ENCODE results near the gene CTDSPL.

Gene CTDSPL

GRCh38 chr3:37823189-37823588, 38.5 kb upstream of the CTDSPL start:
- Histone ChIP-seq H3K27ac (no peak overlapping the region), H3K4me3 (no peak overlapping the region)
- DNase-seq (ENCODE audit: low spot score): no peak
- TF ChIP-seq, protein P1, sequence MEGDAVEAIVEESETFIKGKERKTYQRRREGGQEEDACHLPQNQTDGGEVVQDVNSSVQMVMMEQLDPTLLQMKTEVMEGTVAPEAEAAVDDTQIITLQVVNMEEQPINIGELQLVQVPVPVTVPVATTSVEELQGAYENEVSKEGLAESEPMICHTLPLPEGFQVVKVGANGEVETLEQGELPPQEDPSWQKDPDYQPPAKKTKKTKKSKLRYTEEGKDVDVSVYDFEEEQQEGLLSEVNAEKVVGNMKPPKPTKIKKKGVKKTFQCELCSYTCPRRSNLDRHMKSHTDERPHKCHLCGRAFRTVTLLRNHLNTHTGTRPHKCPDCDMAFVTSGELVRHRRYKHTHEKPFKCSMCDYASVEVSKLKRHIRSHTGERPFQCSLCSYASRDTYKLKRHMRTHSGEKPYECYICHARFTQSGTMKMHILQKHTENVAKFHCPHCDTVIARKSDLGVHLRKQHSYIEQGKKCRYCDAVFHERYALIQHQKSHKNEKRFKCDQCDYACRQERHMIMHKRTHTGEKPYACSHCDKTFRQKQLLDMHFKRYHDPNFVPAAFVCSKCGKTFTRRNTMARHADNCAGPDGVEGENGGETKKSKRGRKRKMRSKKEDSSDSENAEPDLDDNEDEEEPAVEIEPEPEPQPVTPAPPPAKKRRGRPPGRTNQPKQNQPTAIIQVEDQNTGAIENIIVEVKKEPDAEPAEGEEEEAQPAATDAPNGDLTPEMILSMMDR (IDR thresholded peaks at IDR 0.05): no peak

DNA sequence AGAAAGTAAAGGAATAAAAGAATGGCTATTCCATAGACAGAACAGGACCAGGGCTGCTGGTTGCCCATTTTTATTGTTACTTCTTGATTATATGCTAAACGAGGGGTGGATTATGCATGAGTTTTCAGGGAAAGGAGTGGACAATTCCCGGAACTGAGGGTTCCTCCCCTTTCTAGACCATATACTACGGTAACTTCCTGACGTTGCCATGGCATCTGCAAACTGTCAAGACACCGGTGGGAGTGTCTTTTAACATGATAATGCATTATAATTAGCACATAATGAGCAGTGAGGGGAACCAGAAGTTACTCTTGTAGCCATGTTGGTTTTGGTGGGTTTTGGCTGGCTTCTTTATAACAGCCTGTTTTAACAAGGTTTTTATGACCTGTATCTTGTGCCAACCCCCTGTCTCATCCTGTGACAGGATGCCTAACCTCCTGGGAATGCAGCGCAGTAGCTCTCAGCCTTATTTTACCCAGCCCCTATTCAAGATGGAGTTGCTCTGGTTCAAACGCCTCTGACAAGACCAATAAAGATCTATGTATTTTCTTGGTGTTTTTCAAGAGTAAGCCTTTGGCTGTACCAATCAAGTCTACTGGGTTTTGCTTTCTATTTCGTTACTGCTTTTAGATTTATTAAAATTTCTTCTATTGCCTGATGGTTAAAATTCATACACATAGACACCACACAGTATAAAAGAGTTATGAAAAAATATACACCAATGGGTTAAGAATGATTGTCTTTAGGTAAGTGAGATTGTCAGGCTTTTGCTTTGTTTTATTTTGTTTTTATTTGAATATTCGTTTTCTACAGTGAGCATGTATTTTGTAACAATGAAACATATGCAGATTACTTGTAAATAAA, 37.4 kb upstream of the CTDSPL start:
- TF ChIP-seq, protein P1 (IDR thresholded peaks at IDR 0.05): no peak
- no peak overlapping the region for H3K4me3 ChIP-seq
- no peak overlapping the region for H3K27ac ChIP-seq
- DNase-seq (ENCODE audit: low spot score): no peak

DNA sequence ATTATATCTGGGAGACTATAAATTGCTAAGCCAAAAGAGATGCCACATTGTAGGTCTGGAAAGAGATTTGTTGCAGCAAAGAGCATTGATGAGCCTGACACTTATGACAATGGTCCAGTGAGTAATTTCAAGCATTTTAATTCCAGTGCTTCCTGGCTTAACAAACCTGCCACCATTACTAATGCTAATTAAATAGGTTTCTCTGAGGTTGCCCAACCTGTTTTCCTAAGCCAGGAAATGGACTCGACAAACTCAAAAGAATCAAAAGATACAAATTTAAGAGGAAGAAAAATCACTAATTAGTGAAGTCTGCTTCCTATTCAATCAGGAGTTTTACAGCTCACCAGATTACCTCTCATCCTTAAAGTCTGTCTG, 36.7 kb upstream of the CTDSPL start:
- TF ChIP-seq, protein P1 (IDR thresholded peaks at IDR 0.05): no peak
- no peak overlapping the region for H3K27ac ChIP-seq
- H3K4me3 ChIP-seq: no peak overlapping the region
- no peak for DNase-seq (ENCODE audit: low spot score)

- DNase-seq (ENCODE audit: low spot score): no peak
- TF ChIP-seq, protein P1 (IDR thresholded peaks at IDR 0.05): no peak
- Histone ChIP-seq H3K27ac (no peak overlapping the region), H3K4me3 (no peak overlapping the region)
These were observed 35.8 kb upstream of the CTDSPL start for GRCh38 chr3:37825744-37826400.

GRCh38 chr3:37826502-37826901, 35.2 kb upstream of the CTDSPL start:
- no peak overlapping the region for H3K27ac ChIP-seq
- TF ChIP-seq, protein P1 (IDR thresholded peaks at IDR 0.05): no peak
- no peak for DNase-seq (ENCODE audit: low spot score)
- no peak overlapping the region for H3K4me3 ChIP-seq

DNA sequence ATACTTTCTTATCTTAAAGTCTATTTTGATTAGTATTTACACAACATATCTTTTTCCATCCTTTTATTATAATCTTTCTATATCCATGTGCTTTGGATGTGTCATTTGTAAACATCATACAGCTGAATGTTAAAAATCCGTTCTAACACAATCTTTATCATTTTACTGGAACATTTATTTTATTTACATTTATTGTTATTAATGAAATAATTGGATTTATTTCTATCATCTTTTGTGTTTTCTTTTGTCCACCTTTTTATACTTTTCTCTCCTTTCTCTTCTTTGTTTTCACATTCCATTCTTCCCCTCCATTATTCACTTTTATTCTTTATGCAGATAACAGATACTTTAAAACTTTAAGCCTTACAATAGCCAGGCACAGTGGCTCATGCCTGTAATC, 34.7 kb upstream of the CTDSPL start:
- DNase-seq (ENCODE audit: low spot score): no peak
- no peak overlapping the region for H3K27ac ChIP-seq
- H3K4me3 ChIP-seq: no peak overlapping the region
- TF ChIP-seq, protein P1 (IDR thresholded peaks at IDR 0.05): no peak

- Histone ChIP-seq H3K4me3 (no peak overlapping the region), H3K27ac (no peak overlapping the region)
- DNase-seq (ENCODE audit: low spot score): no peak
- TF ChIP-seq, protein P1 (IDR thresholded peaks at IDR 0.05): no peak
These were observed 29.2 kb upstream of the CTDSPL start for GRCh38 chr3:37832480-37832879.

Measured in coronary artery (tissue), 2 donors.